ENCODE measurements around the gene LIPK.
"Not testable (repeated sequence)": the region's sequence is repeated elsewhere in the genome, so short reads cannot be mapped to it uniquely, and the experiment has no call there.

LIPK gene, protein sequence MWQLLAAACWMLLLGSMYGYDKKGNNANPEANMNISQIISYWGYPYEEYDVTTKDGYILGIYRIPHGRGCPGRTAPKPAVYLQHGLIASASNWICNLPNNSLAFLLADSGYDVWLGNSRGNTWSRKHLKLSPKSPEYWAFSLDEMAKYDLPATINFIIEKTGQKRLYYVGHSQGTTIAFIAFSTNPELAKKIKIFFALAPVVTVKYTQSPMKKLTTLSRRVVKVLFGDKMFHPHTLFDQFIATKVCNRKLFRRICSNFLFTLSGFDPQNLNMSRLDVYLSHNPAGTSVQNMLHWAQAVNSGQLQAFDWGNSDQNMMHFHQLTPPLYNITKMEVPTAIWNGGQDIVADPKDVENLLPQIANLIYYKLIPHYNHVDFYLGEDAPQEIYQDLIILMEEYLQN

DNA sequence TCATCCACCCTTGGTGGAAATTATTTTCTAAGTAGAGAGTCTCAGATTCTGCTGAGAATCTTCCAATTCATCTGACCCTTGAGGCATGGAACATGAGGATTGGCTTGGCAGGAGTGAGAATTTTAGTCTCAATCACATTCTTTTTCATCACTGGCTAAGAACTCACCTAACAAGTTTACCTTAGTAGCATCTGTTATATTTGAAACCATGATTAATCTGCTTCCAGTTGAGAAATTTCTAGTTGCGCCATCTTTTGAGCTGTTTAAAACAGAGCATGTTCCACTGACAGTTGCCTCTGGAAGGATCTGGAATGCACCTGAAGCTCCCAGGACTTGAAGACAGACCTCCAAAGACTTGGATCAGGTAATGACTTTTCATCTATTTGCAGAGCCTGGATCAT, at the start of gene LIPK:
Gene LIPK, plus strand, starts transcription at position 292 of the 400 bp plus-strand sequence. CDS start 18,295 bp downstream, outside the sequence.
- no peak for DNase-seq

DNA sequence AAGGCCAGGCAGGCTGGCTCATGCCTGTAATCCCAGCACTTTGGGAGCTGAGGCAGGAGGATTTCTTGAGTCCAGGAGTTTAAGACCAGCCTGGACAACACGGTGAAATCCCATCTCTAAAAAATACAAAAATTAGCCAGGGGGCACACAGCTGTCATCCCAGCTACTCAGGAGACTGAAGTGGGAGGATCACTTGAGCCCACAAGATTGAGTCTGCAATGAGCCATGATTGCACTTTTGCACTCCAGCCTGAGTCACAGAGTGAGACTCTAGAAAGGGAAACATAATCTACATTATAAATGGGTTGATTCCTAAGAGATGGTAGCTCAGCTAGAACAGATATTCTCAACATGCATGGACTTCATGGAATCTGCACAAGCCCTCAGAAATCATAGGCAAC, 48.1 kb upstream of the LIPK start:
- DNase-seq: no peak

DNA sequence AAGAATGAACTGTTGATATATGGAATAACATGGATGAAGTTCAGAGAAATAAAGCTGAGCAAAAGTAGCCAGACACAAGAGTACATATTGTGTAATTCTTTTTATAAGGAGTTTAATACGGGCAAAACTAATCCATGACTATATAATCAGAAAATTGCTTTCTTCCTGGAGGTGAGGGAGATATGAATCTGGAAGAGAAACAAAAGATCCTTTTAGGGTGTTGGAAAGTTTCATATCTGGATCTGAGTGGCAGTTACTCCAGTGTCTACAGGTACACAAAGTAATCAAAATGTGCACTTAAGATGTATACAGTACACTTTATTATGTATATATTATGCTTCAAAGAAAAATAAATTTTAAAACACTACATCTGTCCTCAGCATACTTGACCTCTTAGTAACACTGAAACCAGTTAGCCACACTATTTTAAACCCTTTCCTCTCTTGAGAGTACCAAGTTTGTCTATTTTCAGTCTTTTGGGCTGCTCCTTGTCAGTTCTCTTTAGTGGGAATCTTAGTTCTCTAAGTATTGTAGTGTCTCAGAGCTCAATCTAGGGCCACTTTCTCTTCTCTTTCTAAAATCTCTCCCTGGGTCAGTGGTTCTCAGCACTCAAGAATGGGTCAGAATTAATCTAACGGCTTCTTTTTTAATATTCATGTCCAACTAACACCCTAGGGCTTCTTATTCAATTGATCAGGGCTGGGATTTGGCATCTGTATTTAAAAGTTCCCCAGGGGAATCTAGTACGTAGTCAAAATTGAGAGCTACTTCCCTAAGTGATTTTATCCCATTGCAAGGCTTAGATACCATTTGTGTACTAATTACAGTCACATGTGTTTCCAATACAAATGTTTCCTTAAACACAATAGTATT, 46.1 kb upstream of the LIPK start:
- no peak for DNase-seq

DNA sequence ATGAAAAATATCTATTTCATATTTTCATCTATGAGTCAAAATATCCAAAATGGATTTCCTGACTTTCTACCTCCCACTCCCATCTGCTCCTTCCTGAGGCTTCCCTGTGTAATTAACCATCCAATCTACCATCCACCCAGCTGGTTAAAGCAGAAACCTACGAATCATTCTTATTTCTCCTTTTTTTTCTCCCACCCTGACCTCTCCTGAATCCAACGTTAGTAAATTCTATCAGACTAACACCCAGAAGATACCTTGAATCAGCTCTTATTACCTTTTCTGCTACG, 45.5 kb upstream of the LIPK start:
- no peak for DNase-seq

DNA sequence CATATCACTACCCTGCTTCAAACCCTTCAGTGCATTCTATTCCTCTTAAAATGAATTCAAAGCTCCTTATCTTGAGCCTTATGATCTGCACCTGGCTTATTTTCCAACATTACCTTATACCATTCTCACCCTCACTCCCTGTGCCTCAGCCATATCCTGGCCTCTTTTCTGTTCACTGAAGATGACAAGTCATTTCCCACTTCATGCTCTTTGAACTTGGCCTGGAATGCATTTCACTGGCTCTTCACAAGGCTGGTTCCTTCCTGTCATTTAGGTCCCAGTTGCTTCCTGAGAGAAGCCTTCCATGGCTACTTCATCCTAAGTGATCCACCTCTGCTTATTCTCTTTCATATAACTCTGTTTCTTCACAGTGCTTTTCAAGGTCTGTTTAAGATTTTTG, 45.0 kb upstream of the LIPK start:
- no peak for DNase-seq

DNA sequence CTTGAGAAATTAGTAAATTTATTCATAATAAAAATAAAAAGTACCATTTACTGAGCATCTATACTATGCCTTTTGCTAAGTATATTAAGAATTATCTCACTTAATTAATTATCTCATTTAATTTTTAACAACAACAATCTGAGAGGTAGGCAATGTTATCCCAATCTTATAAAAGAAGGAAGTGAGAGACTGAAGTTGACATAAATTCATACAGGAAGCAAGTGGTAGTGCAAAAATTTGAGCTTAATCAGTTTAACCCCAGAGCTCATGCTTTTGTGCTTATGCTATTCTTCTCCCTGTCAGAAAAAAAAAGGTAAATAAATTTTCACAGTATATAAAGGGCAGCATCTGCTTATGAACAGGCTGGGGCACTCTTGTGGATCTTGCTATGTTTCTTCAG, 44.5 kb upstream of the LIPK start:
- no peak for DNase-seq

DNA sequence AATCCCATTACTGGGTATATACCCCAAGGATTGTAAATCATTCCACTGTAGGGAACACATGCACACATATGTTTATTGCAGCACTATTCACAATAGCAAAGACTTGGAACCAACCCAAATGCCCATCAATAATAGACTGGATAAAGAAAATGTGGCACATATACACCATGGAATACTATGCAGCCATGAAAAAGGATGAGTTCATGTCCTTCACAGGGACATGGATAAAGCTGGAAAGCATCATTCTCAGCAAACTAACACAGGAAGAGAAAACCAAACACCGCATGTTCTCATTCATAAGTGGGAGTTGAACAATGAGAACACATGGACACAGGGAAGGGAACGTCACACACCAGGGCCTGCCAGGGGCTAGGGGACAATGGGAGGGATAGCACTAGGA, 42.9 kb upstream of the LIPK start:
- DNase-seq: not testable (repeated sequence)

DNA sequence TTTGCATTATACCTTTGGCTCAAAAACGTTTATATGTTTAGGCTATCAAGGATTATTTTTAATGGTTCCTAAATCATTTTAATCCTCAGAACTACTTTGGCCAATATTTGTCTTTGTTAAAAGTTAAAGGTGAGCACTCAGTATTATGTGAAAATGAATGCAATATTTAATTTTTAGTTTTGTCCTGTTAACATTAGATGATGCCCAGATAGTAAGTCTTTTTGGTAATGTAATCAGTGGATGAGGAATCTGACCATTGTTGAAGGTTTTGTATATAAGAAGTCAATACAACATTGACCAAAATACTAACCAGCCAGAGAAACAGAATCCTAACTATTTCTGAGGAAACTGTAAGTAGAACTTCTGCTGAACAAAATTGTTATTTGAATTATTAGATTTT, 41.9 kb upstream of the LIPK start, which contains the start of gene LIPF:
Gene LIPF, plus strand, starts transcription at position 301 of the 400 bp plus-strand sequence. CDS start 2,856 bp downstream, outside the sequence.
- no peak for DNase-seq

DNA sequence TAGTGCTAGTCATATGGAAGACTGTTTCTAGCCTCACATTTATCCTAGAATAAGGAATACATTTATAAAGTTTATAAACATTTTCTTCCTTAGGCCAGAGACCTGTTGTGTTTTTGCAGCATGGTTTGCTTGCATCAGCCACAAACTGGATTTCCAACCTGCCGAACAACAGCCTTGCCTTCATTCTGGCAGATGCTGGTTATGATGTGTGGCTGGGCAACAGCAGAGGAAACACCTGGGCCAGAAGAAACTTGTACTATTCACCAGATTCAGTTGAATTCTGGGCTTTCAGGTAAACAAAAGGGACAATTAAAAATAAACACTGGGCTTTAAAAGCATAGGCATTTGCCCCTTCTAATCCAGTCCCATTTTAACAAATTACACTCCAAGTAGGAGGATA, 37.6 kb upstream of the LIPK start:
- no peak for DNase-seq

DNA sequence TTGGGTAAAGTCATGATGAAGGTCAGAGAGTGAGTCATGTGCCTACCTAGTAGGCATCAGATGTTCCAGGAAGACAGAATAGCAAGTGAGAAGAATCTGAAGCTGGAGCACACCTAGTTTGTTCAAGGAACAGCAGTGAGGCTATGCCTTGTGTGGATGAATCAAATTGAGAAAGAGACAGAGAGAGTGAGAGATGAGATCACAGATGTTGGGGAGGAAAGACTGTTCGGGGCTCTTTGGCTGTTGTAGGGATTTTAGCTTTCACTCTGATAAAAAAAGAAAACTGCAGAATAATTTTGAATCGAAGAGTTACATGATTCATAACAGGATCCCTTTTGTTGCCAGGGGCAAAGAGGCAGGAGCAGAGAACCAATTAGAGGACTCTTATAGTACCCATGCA, 35.6 kb upstream of the LIPK start:
- DNase-seq: no peak

DNA sequence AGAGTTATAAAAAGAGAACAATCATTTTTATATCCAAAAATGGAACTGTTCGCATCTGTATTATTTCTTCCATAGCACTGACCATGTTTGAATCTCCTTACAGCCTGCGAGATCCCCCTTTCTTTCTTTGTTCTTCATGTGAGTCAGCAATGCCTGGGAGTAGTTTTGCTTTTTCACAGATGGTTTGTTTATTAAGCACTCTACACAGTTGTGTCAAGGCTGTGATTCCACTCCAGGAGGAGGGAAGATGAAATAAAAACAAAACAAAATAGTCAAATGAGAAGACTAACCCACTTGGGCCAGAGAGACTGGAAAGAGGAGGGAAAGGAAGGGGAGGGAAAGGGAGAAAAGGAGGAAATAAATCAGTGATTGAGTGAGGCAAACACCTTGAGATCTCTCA, 34.0 kb upstream of the LIPK start:
- DNase-seq: no peak

DNA sequence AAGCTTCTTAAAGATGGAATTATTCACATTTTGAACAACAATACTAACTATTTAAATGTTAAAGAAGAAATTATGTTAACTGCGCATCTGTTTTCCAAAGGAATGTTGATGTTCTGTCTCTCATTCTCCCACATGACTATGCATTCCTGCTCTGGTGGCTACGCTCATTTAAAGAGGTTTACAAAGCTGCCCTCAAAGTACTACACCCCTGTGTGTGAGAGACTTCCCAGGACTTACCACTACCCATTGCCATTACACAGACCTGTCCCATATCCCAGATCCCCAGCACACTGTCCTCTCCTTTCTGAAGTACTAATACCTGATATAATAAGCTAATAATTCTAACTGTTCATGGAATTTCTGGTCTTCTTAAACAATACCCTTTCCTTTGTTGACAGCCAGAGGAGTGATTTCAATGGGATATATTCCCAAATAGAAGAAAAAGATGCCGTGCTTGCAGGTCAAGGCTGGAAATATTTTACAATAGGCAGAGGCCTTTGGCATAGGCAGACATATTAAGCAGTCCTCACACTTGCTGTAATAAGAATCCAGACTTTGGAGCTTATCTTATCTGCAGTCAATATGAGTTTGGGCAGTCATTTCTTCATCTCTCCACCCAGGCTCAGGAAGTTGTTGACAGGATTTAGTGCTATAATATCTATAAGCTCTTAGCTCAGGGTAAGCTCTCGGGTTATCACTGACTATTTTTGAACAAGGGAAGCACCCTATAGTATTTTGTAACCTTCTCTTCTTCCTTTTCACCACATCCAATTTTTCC, 29.6 kb upstream of the LIPK start:
- DNase-seq: no peak

DNA sequence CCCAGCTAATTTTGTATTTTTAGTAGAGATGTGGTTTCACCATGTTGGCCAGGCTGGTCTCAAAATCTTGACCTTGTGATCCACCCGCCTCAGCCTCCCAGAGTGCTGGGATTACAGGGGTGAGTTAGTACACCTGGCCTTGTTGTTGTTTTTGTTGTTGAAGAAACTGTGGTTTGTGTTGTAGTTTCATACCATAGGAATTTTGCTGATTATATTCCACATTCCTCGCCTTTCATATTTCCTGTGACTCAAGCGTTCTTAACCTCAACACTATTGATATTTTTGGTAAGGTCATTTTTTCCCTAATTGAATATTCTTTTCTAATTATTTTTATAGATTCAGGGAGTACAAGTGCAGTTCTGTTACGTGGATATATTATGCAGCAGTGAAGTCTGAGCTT, 25.1 kb upstream of the LIPK start:
- DNase-seq: no peak

DNA sequence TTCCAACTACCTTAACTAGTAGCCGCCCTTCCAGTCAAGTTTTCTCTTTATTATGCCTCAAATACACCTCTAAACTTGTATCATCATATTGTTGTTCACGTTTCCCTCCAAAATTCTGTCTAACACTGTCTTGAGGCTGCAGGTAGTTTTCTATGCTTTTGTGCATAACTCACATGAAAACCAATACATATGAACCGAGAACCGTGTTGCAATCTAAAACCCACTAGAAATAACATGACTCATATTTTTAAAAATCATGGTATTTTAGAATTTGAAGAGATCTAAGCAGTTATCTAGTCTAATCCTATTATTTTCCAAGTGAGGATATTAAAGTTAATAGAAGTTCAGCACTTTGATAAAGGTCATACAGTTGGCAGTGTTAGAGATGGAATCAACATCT, 23.6 kb upstream of the LIPK start:
- DNase-seq: no peak

DNA sequence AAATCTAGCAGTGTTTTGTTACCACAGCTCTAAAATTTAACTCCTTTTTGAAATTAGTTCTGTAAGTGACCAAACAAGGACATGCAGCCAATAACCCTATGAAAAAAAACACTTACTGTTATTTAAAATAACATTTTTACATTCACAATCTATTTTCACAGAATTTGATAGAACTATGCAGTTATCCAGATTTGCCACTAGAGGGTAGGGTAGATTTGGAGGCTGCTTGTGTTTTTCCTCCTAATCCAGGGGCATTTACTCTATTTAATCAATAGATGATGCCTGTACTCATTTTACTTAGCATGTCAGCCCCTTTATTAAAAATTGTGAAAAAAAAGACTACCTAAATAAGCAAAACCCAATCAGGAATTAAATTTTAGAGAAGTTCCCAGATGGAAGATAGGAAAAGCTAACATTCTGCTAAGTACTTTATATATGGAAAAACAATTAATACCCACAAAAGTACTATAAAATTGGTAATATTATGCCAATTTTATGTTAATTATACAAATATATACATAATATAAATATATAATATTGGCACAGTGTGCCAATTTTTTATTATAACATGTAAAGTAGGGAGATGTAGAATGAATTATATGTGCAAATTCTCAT, 18.1 kb upstream of the LIPK start:
- no peak for DNase-seq

DNA sequence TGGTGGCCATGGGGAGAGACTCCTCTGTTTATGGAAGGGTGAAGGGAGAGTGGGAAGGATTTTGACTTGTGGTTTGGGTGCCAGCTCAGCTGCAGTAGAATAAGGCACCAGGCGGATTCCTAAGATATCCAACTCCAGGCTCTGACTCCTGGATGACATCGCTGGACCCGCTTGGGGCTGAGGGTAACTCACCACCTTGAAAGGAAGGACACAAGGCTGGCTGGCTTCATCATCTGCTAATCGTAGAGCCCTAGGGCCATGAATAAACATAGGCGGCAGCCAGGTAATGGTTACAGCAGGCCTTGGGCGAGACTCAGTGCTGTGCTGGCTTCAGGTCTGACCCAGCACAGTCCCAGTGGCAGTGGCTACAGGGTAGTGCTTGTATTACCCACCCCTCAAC, 16.7 kb upstream of the LIPK start:
- DNase-seq: no peak

DNA sequence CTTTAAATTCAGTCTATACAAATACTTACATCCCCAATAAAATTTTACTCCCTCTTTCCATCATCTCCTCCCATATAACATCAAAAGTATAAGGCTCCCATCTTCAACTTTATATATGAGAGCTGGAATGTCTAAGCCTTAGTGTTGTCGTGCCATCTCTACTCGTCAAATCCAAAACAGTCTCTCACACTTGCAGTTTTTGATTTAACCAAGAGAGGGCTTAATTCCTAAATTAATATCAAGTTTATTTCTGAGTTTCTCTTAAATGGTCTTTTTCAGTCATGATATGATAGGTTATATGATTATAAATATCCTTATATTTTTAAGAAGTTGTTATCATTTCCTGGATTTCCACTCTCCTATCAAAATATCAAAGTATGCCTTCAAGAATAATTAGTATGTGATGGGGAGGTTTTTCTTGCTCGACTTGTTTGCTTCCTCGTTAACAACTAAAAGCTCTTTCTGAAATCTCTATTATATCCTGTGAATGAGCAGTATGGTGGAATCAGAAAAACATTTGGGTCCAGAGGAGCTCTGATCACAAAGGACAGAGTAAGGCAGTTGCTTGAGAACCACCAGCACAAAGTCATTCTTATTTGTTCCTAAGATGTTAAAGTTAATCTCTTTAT, 12.5 kb upstream of the LIPK start:
- no peak for DNase-seq

DNA sequence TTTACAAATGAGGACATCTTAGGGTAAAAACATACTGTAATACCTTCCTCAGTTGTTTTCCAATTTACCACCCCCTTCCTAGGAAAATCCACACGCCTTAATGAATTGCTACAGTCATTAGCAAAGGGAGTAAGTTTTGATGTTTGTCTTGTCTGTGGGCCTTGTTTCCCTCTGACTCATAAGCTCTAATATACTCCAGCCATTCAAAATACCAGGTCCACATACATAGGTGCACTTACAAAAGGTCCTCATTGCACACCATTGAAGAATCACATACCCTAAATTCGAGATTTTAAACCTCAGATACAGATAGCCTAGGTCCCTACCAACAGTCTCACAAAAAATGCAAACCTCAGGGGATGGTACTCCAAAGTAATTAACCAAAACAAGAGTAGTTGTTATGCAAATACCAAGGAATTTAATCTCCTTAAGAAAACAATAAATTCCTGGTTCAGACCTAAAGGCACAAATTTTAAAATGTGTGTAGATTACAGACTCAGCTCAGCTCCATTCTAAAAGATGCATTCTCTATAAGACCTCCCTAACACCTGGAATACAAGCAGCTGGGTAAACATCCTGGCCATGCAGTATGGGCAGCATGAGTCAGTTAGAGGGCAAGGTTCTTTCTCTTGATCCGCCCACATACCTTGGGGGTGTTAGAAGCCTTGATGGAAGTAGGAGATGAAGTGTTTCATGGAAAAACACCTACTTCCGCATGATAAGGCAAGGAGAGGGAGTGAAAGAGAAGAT, 3.0 kb upstream of the LIPK start:
- no peak for DNase-seq

DNA sequence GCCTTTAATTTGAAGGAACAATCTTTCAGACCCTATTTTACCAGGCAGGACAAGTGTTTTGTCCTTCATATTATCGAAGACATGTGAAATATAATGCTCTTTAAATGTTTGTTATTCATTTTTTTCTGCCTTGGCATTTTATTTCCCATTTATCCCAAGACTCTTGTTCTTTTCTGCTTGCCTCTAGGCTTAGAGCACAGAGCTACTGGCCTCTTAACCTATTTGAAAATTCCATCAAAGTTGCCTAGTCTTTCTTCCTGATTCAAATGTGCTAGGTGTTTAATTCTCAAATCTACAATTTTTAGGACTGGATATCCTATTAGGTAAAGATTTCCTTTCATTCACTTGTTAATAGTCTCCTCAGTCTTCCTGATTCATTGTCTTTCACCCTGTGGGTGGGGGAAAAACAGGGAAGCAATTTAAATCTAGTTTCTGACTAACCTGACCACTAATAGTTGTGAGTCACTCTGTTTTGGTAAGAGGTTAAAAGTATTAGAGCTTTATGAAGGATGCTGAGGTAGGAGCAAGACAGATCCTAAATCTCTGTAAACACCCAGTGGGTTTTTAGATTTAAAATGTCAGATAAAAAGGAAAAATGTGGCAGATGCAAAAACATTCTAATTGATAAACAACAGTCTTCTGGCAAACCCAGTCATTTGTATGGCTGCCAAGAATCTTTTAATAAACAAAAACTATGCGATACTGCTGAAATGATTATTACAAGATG, 1.5 kb downstream of the LIPK start:
- DNase-seq: no peak

DNA sequence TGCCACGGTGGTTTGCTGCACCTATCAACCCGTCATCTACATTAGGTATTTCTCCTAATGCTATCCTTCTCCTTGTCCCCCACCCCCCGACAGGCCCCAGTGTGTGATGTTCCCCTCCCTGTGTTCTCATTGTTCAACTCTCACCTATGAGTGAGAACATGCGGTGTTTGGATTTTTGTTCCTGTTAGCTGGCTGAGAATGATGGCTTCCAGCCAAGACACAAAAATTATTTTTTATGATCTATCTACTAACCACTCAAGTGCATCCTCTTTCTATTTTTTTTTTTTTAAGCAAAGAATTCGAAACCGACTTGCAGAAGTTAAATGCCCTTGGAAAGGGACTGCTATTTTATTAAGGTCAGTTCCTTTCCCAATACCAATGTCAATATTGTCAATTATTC, 3.3 kb downstream of the LIPK start:
- not testable (repeated sequence) for DNase-seq

DNA sequence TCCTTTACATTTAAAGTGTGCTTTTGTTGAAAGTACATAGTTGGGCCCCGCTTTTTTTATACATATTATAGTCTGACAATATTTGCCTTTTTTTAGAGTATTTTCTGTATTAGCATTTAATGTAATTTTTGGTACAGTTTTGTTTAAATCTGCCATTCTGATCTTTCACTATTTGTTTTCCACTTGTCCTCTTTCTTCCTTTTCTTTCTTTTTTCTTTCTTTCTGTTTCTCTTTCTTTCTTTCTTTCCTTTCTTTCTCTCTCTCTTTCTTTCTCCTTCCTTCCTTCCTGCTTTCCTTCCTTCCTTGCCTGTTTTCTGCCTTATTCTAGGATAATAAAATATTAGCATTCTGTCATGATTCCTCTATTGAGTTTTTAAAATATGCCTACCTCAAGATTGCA, 9.5 kb downstream of the LIPK start:
- DNase-seq: no peak
